Stimulated activated CD8-positive, alpha-beta memory T cell treated with anti-CD3 and anti-CD28 coated beads, Interleukin-12 subunit alpha, Interleukin-12 subunit beta, amount 100 ng/mL, for 1 hour (primary cell): ENCODE data around the gene EIF4EBP3.

ENCODE experiments used
- DNase-seq: peaks from one replicate; pipeline ENCODE4 v3.0.0-alpha.2; 2020; ENCODE audit warnings: low read depth

Gene EIF4EBP3

DNA sequence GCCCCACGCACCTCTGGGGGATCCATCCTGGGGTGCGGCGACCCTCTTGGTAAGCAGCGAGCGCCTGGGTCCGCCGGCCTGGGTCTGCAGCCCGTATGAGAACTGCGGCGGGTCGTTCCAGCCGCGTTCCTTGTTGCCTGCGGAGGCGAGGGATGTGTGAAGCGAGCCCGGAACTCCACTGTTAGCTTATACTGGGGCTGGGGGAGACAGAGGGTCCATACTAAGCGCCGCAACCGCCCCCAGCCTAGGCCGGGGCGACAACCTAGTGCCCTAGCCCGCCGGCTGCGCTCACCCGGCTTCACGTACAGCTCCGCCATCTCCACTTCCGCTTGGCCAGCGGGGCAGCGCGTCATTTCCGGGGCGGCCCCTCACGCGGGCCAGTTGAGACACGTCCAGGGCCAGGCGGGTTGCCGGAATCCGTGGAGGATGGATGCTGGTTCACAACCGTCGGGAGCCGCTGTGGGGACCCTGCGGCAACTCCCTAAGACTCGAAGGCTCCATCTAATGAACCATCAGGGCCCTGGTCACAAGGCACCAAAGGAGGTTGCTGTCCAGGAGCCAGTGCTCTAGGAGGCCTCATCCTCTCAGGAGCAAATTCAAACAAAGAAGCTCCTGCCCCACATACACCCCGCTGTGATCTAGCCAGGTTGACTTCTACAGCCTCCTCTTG lies 9.8 kb downstream of the EIF4EBP3 start, which contains the start of gene SRA1:
TSS of gene SRA1 (minus strand) at position 338 of the 670 bp plus-strand sequence. CDS start at position 317, 21 bp downstream.
- DNase-seq: peak; percentile 72

- no peak for DNase-seq
These were observed 10.5 kb downstream of the EIF4EBP3 start for GRCh38 chr5:140557965-140558364.

GRCh38 chr5:140558542-140558941 lies 11.1 kb downstream of the EIF4EBP3 start:
- DNase-seq: no peak

- DNase-seq: no peak
These were observed 12.8 kb downstream of the EIF4EBP3 start for GRCh38 chr5:140560227-140560626.

- DNase-seq: no peak
These were observed 14.5 kb downstream of the EIF4EBP3 start for GRCh38 chr5:140561753-140562523.

DNA sequence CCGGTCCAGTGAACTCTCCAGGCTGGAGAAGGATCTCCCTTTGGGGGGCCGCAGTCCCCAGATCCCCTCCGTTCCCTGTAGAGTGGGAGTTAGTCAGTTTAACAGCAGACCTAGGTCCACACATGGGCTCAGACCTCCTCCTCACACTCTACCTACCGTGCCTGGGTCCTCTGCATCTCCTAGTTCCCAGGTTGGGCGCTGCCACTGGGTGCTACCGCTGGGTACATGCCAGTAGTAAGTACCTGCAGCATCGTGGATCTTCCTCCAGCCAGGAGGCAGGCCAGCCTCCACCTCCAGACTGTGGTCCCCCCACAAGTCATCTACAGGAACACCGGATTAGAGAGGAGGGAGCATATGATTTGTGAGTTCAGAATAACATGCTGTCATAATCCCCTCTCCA lies 16.1 kb downstream of the EIF4EBP3 start:
- DNase-seq: no peak

- peak; percentile 93 for DNase-seq
These were observed 16.9 kb downstream of the EIF4EBP3 start, which contains the start of the genes APBB3 and SLC35A4 for GRCh38 chr5:140564196-140565023. Gene APBB3, minus strand, starts transcription at chr5:140564598. Its CDS starts 353 bp downstream, at chr5:140564245. Gene SLC35A4, plus strand, starts transcription at chr5:140564828. Its CDS starts 2,342 bp downstream, at chr5:140567170.

- DNase-seq: no peak
These were observed 17.7 kb downstream of the EIF4EBP3 start for GRCh38 chr5:140565024-140565779.

DNA sequence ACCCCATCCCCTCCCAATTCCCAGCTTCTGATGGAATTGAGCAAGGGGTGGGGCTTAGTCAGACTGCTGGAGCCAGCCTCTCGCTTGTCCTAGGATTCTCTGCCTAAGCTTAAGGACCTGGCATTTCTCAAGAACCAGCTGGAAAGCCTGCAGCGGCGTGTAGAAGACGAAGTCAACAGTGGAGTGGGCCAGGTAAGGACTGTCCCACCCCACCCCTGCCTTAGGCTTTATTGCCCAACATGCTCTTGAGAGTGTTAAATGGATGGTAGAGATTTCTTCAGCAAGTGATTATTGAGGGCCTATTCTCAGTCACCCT lies 18.3 kb downstream of the EIF4EBP3 start:
- DNase-seq: no peak

- DNase-seq: no peak
These were observed 19.2 kb downstream of the EIF4EBP3 start for GRCh38 chr5:140566665-140567064.

GRCh38 chr5:140567136-140567818 lies 19.8 kb downstream of the EIF4EBP3 start:
- no peak for DNase-seq

DNA sequence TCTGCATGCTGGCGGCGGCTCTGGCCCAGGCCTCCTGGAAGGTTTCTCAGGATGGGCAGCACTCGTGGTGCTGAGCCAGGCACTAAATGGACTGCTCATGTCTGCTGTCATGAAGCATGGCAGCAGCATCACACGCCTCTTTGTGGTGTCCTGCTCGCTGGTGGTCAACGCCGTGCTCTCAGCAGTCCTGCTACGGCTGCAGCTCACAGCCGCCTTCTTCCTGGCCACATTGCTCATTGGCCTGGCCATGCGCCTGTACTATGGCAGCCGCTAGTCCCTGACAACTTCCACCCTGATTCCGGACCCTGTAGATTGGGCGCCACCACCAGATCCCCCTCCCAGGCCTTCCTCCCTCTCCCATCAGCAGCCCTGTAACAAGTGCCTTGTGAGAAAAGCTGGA lies 20.4 kb downstream of the EIF4EBP3 start:
- DNase-seq: no peak

- DNase-seq: no peak
These were observed 21.1 kb downstream of the EIF4EBP3 start for GRCh38 chr5:140568443-140569063.

- DNase-seq: no peak
These were observed 21.7 kb downstream of the EIF4EBP3 start for GRCh38 chr5:140569197-140569596.

- no peak for DNase-seq
These were observed 22.6 kb downstream of the EIF4EBP3 start for GRCh38 chr5:140570058-140570457.

DNA sequence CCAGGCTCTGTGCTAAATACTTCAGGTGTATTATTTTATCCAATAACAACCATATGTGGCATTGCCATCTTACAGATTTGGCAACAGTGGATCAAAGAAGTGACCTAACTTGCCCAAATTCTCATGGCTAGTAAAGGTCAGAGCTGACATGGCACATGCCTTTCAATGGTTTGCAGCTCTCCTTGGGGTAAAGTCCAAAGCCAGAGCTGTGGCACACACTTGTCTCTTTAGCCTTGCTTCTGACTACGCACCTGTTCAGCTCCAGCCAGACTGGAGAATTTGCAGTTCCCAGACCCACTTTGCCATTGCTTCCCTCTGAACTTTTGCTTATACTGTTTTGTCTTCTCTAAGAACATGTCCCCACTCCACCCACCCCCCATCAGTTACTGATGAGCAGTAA lies 23.0 kb downstream of the EIF4EBP3 start:
- no peak for DNase-seq

GRCh38 chr5:140571105-140571504 lies 23.6 kb downstream of the EIF4EBP3 start:
- DNase-seq: no peak

GRCh38 chr5:140573683-140574082 lies 26.2 kb downstream of the EIF4EBP3 start:
- no peak for DNase-seq

GRCh38 chr5:140574165-140574564 lies 26.7 kb downstream of the EIF4EBP3 start:
- no peak for DNase-seq

DNA sequence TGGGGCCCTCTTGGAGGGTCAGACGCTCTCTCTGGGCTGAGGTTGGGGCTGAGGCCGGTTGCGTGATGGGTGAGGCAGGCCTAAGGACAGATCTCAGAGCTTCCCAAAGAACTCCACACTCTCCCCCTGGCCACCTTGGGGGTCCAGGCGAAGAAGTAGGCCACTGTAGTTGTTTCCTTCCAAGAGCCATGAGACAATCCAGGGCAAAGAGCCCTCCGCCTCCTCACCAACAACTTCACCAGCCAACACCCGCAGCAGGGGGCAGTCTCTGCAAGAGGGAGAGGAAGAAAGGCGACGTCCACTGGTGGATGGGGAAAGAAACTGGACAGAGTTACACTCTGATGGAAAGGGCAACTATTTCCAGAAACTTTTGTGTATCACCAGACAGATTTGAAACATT lies 27.8 kb downstream of the EIF4EBP3 start:
- DNase-seq: no peak

DNA sequence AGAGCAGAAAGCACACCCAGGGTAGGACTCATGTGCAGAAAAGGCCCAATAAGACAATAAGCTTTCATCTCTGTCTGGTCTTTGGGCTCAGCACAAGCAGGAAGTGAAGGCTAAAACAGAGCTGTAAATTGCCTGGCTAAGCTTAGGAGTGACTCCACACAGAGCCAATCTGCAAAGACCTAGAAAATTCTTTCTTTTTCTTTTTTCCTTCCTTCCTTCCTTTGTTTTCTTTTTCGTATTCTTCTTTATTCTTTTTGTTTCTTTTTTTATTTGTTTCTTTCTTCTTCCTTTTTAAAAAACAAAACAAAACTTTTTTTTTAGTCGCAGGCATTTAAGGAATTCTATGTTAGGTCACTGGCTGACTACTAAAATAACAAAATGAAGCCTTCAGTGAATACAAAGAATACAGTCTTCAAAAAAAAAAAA lies 29.3 kb downstream of the EIF4EBP3 start:
- DNase-seq: no peak
